GM21360 (cell line): ENCODE measurements around the gene ADAMTS4.
"Not testable (repeated sequence)": the region's sequence is repeated elsewhere in the genome, so short reads cannot be mapped to it uniquely, and the experiment has no call there.

Experiments used
- ATAC-seq: cut with Tn5 transposase; IDR thresholded peaks from one replicate; pipeline ENCODE4 v1.9.1; 2021; ENCODE audit warnings: mild to moderate bottlenecking, moderate library complexity; ENCODE audit not compliant: unreplicated experiment

The ADAMTS4 gene

GRCh38 chr1:161198897-161199431, at the start of gene ADAMTS4:
Gene ADAMTS4, minus strand, starts transcription at chr1:161199054. Its CDS starts 427 bp downstream, at chr1:161198627.
- ATAC-seq: no peak

GRCh38 chr1:161244888-161245287, 46.0 kb upstream of the ADAMTS4 start:
- ATAC-seq: no peak

GRCh38 chr1:161242313-161242712, 43.5 kb upstream of the ADAMTS4 start:
- ATAC-seq: no peak

- ATAC-seq: no peak
Measured at GRCh38 chr1:161241682-161242081, 42.8 kb upstream of the ADAMTS4 start.

- ATAC-seq: no peak
Measured at GRCh38 chr1:161238039-161238473, 39.2 kb upstream of the ADAMTS4 start, which contains the start of gene NR1I3. Gene NR1I3, minus strand, starts transcription at chr1:161238203. Its CDS starts 1,638 bp downstream, at chr1:161236565.

GRCh38 chr1:161235957-161236775, 37.3 kb upstream of the ADAMTS4 start:
- ATAC-seq: no peak

- ATAC-seq: no peak
Measured at GRCh38 chr1:161233102-161233501, 34.2 kb upstream of the ADAMTS4 start.

GRCh38 chr1:161230762-161231161, 31.9 kb upstream of the ADAMTS4 start:
- no peak for ATAC-seq

GRCh38 chr1:161229896-161230295, 31.0 kb upstream of the ADAMTS4 start:
- ATAC-seq: no peak

GRCh38 chr1:161228032-161228431, 29.2 kb upstream of the ADAMTS4 start:
- ATAC-seq: no peak

- ATAC-seq: peak; percentile 38
Measured at GRCh38 chr1:161227196-161227871, 28.5 kb upstream of the ADAMTS4 start.

GRCh38 chr1:161226759-161227158, 27.9 kb upstream of the ADAMTS4 start:
- no peak for ATAC-seq

GRCh38 chr1:161226320-161226711, 27.5 kb upstream of the ADAMTS4 start:
- no peak for ATAC-seq

GRCh38 chr1:161225534-161226319, 26.9 kb upstream of the ADAMTS4 start, which contains the start of gene TOMM40L:
Gene TOMM40L, plus strand, starts transcription at chr1:161226060. Its CDS starts 430 bp downstream, at chr1:161226490.
- peak; percentile 93 for ATAC-seq

GRCh38 chr1:161225178-161225533, 26.3 kb upstream of the ADAMTS4 start:
- ATAC-seq: no peak

GRCh38 chr1:161224695-161225087, 25.8 kb upstream of the ADAMTS4 start:
- ATAC-seq: not testable (repeated sequence)

GRCh38 chr1:161223805-161224694, 25.2 kb upstream of the ADAMTS4 start:
- no peak for ATAC-seq

GRCh38 chr1:161222175-161223019, 23.5 kb upstream of the ADAMTS4 start:
- ATAC-seq: no peak

GRCh38 chr1:161220002-161220401, 21.1 kb upstream of the ADAMTS4 start:
- no peak for ATAC-seq
